PC-9 (cell line): ENCODE data around the gene PDE8A.

Source experiments
- CTCF ChIP-seq: fragments of 200-600 bp; sonication (generic); conservative IDR thresholded peaks from 2 replicates; pipeline ENCODE4 v1.6.1; 2017; ENCODE audit warnings: mixed run types, antibody characterized with exemption, mild to moderate bottlenecking, moderate library complexity
- EZH2 ChIP-seq: fragments of 200-600 bp; sonication (generic); IDR thresholded peaks from 2 replicates; pipeline ENCODE4 v1.8.0; 2017; ENCODE audit warnings: antibody characterized with exemption, low read depth

- TF ChIP-seq CTCF (no peak), EZH2 (no peak)
Observed at GRCh38 chr15:85097250-85097649, 115.6 kb downstream of the PDE8A start.
